ENCODE results near the gene PLCD4.

- no peak for TF ChIP-seq POLR2A (IDR thresholded peaks at IDR 0.05)
- TF ChIP-seq CTCF (IDR thresholded peaks at IDR 0.05): no peak
Observed at GRCh38 chr2:218631837-218632236, 24.1 kb downstream of the PLCD4 start.
